Right lung (tissue), 10 donors: ENCODE results near the gene UBE2I. TPM values are rescaled to one million over a fixed set of nuclear protein-coding genes. Genes with fewer than 3 reads are reported as not detected.
"Not testable (repeated sequence)": the region's sequence is repeated elsewhere in the genome, so short reads cannot be mapped to it uniquely, and the experiment has no call there.

Experiments used
- DNase-seq, 2 donors: peaks; one replicate each; pipeline ENCODE4 v3.0.0-alpha.2; 2013
- long read RNA-seq, 8 donors: transcript quantifications; one replicate each; lab custom pipeline, GENCODE V29; 2026
- polyA plus RNA-seq, 5 donors: library from polyadenylated mRNA; unstranded; fragments of 120-200 nt; gene quantifications; one replicate each; pipeline versions ENCODE4 v1.2.1 to v1.2.3, GENCODE V29; 2013; ENCODE audit warnings: inconsistent platforms in 1 of 5, low replicate concordance in 1 of 5; ENCODE audit not compliant: insufficient read length in 5 of 5, insufficient read depth in 1 of 5

Gene UBE2I
- 100 to 1,000 TPM; 148 to 169 (median 160) TPM for polyA plus RNA-seq
- long read RNA-seq, donor 1, transcript UBE2I-212 (1 exons, 2,642 nt) = minor isoform, 9 of 151 reads
- long read RNA-seq, donor 1, transcript UBE2I-219 (3 exons, 498 nt) = minor isoform, 10 of 151 reads
- long read RNA-seq, donor 1, transcript UBE2I-203 (7 exons, 2,976 nt) = major isoform, 97 of 151 reads
- long read RNA-seq, donor 1, partial matches to known transcripts = 25 of 151 reads
- long read RNA-seq, donor 1, other reads (novel, unspliced or antisense) = 0 of 151 reads
- long read RNA-seq, donor 2, transcript UBE2I-203 (7 exons, 2,976 nt) = major isoform, 78 of 98 reads
- long read RNA-seq, donor 2, partial matches to known transcripts = 10 of 98 reads
- long read RNA-seq, donor 2, other reads (novel, unspliced or antisense) = 0 of 98 reads
- long read RNA-seq, donor 3, transcript UBE2I-203 (7 exons, 2,976 nt) = major isoform, 67 of 101 reads
- long read RNA-seq, donor 3, transcript UBE2I-212 (1 exons, 2,642 nt) = minor isoform, 8 of 101 reads
- long read RNA-seq, donor 3, partial matches to known transcripts = 16 of 101 reads
- long read RNA-seq, donor 3, other reads (novel, unspliced or antisense) = 0 of 101 reads
- long read RNA-seq, donor 4, transcript UBE2I-212 (1 exons, 2,642 nt) = minor isoform, 10 of 94 reads
- long read RNA-seq, donor 4, transcript UBE2I-203 (7 exons, 2,976 nt) = major isoform, 39 of 94 reads
- long read RNA-seq, donor 4, transcript UBE2I-219 (3 exons, 498 nt) = minor isoform, 6 of 94 reads
- long read RNA-seq, donor 4, partial matches to known transcripts = 37 of 94 reads
- long read RNA-seq, donor 4, other reads (novel, unspliced or antisense) = 0 of 94 reads
- long read RNA-seq, donor 5, transcript UBE2I-219 (3 exons, 498 nt) = minor isoform, 7 of 199 reads
- long read RNA-seq, donor 5, transcript UBE2I-203 (7 exons, 2,976 nt) = major isoform, 109 of 199 reads
- long read RNA-seq, donor 5, transcript UBE2I-208 (4 exons, 1,771 nt) = minor isoform, 7 of 199 reads
- long read RNA-seq, donor 5, partial matches to known transcripts = 66 of 199 reads
- long read RNA-seq, donor 5, other reads (novel, unspliced or antisense) = 0 of 199 reads
- long read RNA-seq, donor 6, transcript UBE2I-212 (1 exons, 2,642 nt) = minor isoform, 7 of 137 reads
- long read RNA-seq, donor 6, transcript UBE2I-203 (7 exons, 2,976 nt) = major isoform, 87 of 137 reads
- long read RNA-seq, donor 6, transcript UBE2I-219 (3 exons, 498 nt) = minor isoform, 5 of 137 reads
- long read RNA-seq, donor 6, partial matches to known transcripts = 35 of 137 reads
- long read RNA-seq, donor 6, other reads (novel, unspliced or antisense) = 0 of 137 reads
- long read RNA-seq, donor 7, transcript UBE2I-203 (7 exons, 2,976 nt) = major isoform, 86 of 121 reads
- long read RNA-seq, donor 7, transcript UBE2I-212 (1 exons, 2,642 nt) = minor isoform, 8 of 121 reads
- long read RNA-seq, donor 7, partial matches to known transcripts = 13 of 121 reads
- long read RNA-seq, donor 7, other reads (novel, unspliced or antisense) = 0 of 121 reads
- long read RNA-seq, donor 8, transcript UBE2I-203 (7 exons, 2,976 nt) = major isoform, 50 of 60 reads
- long read RNA-seq, donor 8, partial matches to known transcripts = 8 of 60 reads
- long read RNA-seq, donor 8, other reads (novel, unspliced or antisense) = 0 of 60 reads

- peak; percentile 100 for DNase-seq
Measured at GRCh38 chr16:1308977-1309885, at the start of gene UBE2I. TSS of gene UBE2I (plus strand) at chr16:1309636. CDS start at chr16:1314031, 4,395 bp downstream.

- DNase-seq = no peak
Measured at GRCh38 chr16:1259760-1260068, 49.7 kb upstream of the UBE2I start.

- no peak for DNase-seq
Measured at GRCh38 chr16:1260101-1260680, 49.2 kb upstream of the UBE2I start.

- DNase-seq = no peak
Measured at GRCh38 chr16:1261131-1261892, 48.1 kb upstream of the UBE2I start.

GRCh38 chr16:1262210-1262845, 47.1 kb upstream of the UBE2I start:
- DNase-seq = no peak

- no peak for DNase-seq
Measured at GRCh38 chr16:1262846-1263221, 46.6 kb upstream of the UBE2I start.

GRCh38 chr16:1263591-1264344, 45.7 kb upstream of the UBE2I start:
- no peak for DNase-seq

GRCh38 chr16:1264345-1265089, 44.9 kb upstream of the UBE2I start:
- no peak for DNase-seq

- no peak for DNase-seq
Measured at GRCh38 chr16:1265090-1265630, 44.3 kb upstream of the UBE2I start.

GRCh38 chr16:1265826-1266225, 43.6 kb upstream of the UBE2I start:
- no peak for DNase-seq

- not testable (repeated sequence) for DNase-seq
Measured at GRCh38 chr16:1269418-1269817, 40.0 kb upstream of the UBE2I start.

- no peak for DNase-seq
Measured at GRCh38 chr16:1271380-1271723, 38.1 kb upstream of the UBE2I start.

- DNase-seq = peak; percentile 44 to 47
Measured at GRCh38 chr16:1271724-1272413, 37.6 kb upstream of the UBE2I start.

GRCh38 chr16:1272453-1273198, 36.8 kb upstream of the UBE2I start:
- DNase-seq = no peak

- no peak for DNase-seq
Measured at GRCh38 chr16:1273816-1274215, 35.6 kb upstream of the UBE2I start.
